H9 (cell line): Measurements from ENCODE around the gene LRIG1. TPM values are rescaled to one million over a fixed set of nuclear protein-coding genes. Genes with fewer than 3 reads are reported as not detected.

ENCODE experiments used
- DNase-seq: peaks from one replicate; pipeline ENCODE4 v3.0.0-alpha.2; 2017
- H2AFZ ChIP-seq: one replicate; pipeline ENCODE4 v1.6.1; 2013; ENCODE audit warnings: mild to moderate bottlenecking, low read length, control low read depth, moderate library complexity
- H2AK5ac ChIP-seq: 2 replicates; pipeline ENCODE4 v1.6.1; 2013; ENCODE audit warnings: low read length, control low read depth, mixed read lengths; ENCODE audit not compliant: insufficient read length
- H2BK120ac ChIP-seq: one replicate; pipeline ENCODE4 v1.6.1; 2013; ENCODE audit warnings: low read depth, mild to moderate bottlenecking, low read length, control low read depth, inconsistent platforms; ENCODE audit not compliant: poor library complexity, severe bottlenecking
- H2BK12ac ChIP-seq: 2 replicates; pipeline ENCODE4 v1.6.1; 2013; ENCODE audit warnings: low read length, control low read depth, mixed read lengths, low read depth; ENCODE audit not compliant: insufficient read length
- H2BK15ac ChIP-seq: 2 replicates; pipeline ENCODE4 v1.6.1; 2013; ENCODE audit warnings: low read depth, low read length, control low read depth
- H2BK20ac ChIP-seq: one replicate; pipeline ENCODE4 v1.6.1; 2013; ENCODE audit warnings: low read depth, mild to moderate bottlenecking, low read length, control low read depth, inconsistent platforms; ENCODE audit not compliant: poor library complexity, severe bottlenecking
- H2BK5ac ChIP-seq: 2 replicates; pipeline ENCODE4 v1.6.1; 2013; ENCODE audit warnings: low read length, control low read depth, mixed read lengths; ENCODE audit not compliant: insufficient read length
- H3K14ac ChIP-seq: 2 replicates; pipeline ENCODE4 v1.6.1; 2013; ENCODE audit warnings: low read length, control low read depth; ENCODE audit not compliant: insufficient read depth
- H3K18ac ChIP-seq: 2 replicates; pipeline ENCODE4 v1.6.1; 2013; ENCODE audit warnings: low read depth, mild to moderate bottlenecking, mixed read lengths, low read length, control low read depth; ENCODE audit not compliant: insufficient read length
- H3K23ac ChIP-seq: 2 replicates; pipeline ENCODE4 v1.6.1; 2013; ENCODE audit warnings: low read length, control low read depth, mixed read lengths, low read depth; ENCODE audit not compliant: insufficient read length
- H3K23me2 ChIP-seq: 2 replicates; pipeline ENCODE4 v1.6.1; 2013; ENCODE audit warnings: low read depth, mild to moderate bottlenecking, mixed read lengths, low read length, control low read depth; ENCODE audit not compliant: insufficient read length, poor library complexity, severe bottlenecking
- H3K27ac ChIP-seq: 2 replicates; pipeline ENCODE4 v1.5.1; 2013; ENCODE audit warnings: low read length, control low read depth, mixed read lengths, low read depth; ENCODE audit not compliant: insufficient read length
- H3K27me3 ChIP-seq: 2 replicates; pipeline ENCODE4 v1.6.1; 2013; ENCODE audit warnings: low read length, control low read depth, inconsistent platforms; ENCODE audit not compliant: insufficient read depth
- H3K4ac ChIP-seq: 2 replicates; pipeline ENCODE4 v1.6.1; 2013; ENCODE audit warnings: low read depth, mild to moderate bottlenecking, control low read depth, inconsistent platforms, low read length, moderate library complexity
- H3K4me1 ChIP-seq: 2 replicates; pipeline ENCODE4 v1.6.1; 2013; ENCODE audit warnings: low read length, control low read depth, inconsistent platforms; ENCODE audit not compliant: insufficient read depth
- H3K4me2 ChIP-seq: 2 replicates; pipeline ENCODE4 v1.6.1; 2013; ENCODE audit warnings: low read length, control low read depth, mixed read lengths; ENCODE audit not compliant: insufficient read length, insufficient read depth
- H3K56ac ChIP-seq: 2 replicates; pipeline ENCODE4 v1.6.1; 2013; ENCODE audit warnings: low read depth, mild to moderate bottlenecking, mixed read lengths, low read length, control low read depth; ENCODE audit not compliant: insufficient read length
- H3K79me1 ChIP-seq: 2 replicates; pipeline ENCODE4 v1.6.1; 2013; ENCODE audit warnings: low read depth, mild to moderate bottlenecking, moderate library complexity, low read length, control low read depth, inconsistent platforms; ENCODE audit not compliant: insufficient read depth, poor library complexity, severe bottlenecking
- H3K79me2 ChIP-seq: 2 replicates; pipeline ENCODE4 v1.6.1; 2013; ENCODE audit warnings: low read length, control low read depth, inconsistent platforms; ENCODE audit not compliant: insufficient read depth
- H3K9ac ChIP-seq: 2 replicates; pipeline ENCODE4 v1.6.1; 2013; ENCODE audit warnings: low read length, control low read depth, mixed read lengths; ENCODE audit not compliant: insufficient read length; ENCODE audit errors: extremely low read depth
- H3K9me3 ChIP-seq: one replicate; pipeline ENCODE4 v1.6.1; 2013; ENCODE audit warnings: low read depth, low read length, inconsistent platforms; ENCODE audit not compliant: control insufficient read depth
- H3T11ph ChIP-seq: one replicate; pipeline ENCODE4 v1.6.1; 2013; ENCODE audit warnings: mild to moderate bottlenecking, low read length, control low read depth, inconsistent platforms
- H4K20me1 ChIP-seq: one replicate; pipeline ENCODE4 v1.6.1; 2013; ENCODE audit not compliant: control insufficient read depth, insufficient read length, insufficient read depth
- H4K5ac ChIP-seq: 2 replicates; pipeline ENCODE4 v1.6.1; 2013; ENCODE audit warnings: low read depth, mild to moderate bottlenecking, mixed read lengths, low read length, control low read depth; ENCODE audit not compliant: insufficient read length
- H4K8ac ChIP-seq: replicated peaks from 2 replicates; pipeline ENCODE4 v1.6.1; 2013; ENCODE audit warnings: low read length, control low read depth, mixed read lengths, low read depth; ENCODE audit not compliant: insufficient read length
- H4K91ac ChIP-seq: 2 replicates; pipeline ENCODE4 v1.6.1; 2013; ENCODE audit warnings: low read depth, mild to moderate bottlenecking, moderate library complexity, mixed read lengths, low read length, control low read depth; ENCODE audit not compliant: insufficient read length
- H3K27ac Mint-ChIP-seq, 3 experiments: 2 replicates in 2 of 3; 3 replicates in 1 of 3; pipeline ENCODE4 v1.8.0; 2020 to 2021; ENCODE audit warnings: mixed read lengths in 3 of 3, mild to moderate bottlenecking in 1 of 3, moderate library complexity in 1 of 3
- H3K27me3 Mint-ChIP-seq: 2 replicates; pipeline ENCODE4 v1.8.0; 2021; ENCODE audit warnings: low read depth, mild to moderate bottlenecking, moderate library complexity, mixed read lengths
- H3K36me3 Mint-ChIP-seq, 3 experiments: 2 replicates in 2 of 3; 3 replicates in 1 of 3; pipeline ENCODE4 v1.8.0; 2020 to 2021; ENCODE audit warnings: low read depth in 3 of 3, mixed read lengths in 3 of 3; ENCODE audit not compliant: insufficient read depth in 1 of 3
- H3K4me1 Mint-ChIP-seq, 2 experiments: 2 replicates each; pipeline ENCODE4 v1.8.0; 2020; ENCODE audit warnings: mixed read lengths in 2 of 2
- H3K4me3 Mint-ChIP-seq, 2 experiments: 2 replicates in 1 of 2; 3 replicates in 1 of 2; pipeline ENCODE4 v1.8.0; 2020 to 2021; ENCODE audit warnings: mild to moderate bottlenecking in 2 of 2, mixed read lengths in 2 of 2, moderate library complexity in 1 of 2
- H3K9me3 Mint-ChIP-seq, 2 experiments: 2 replicates in 1 of 2; 3 replicates in 1 of 2; pipeline ENCODE4 v1.8.0; 2020; ENCODE audit warnings: mild to moderate bottlenecking in 2 of 2, mixed read lengths in 2 of 2, moderate library complexity in 1 of 2
- WGBS: extraction: QIAGEN DNeasy Blood & Tissue Kit; methylation state at CpG from one replicate; pipeline ENCODE4 v1.1.7; 2013; ENCODE audit warnings: missing lambda C conversion rate, low lambda C conversion rate, mixed read lengths; ENCODE audit not compliant: insufficient read length; ENCODE audit errors: extremely low coverage; 5-methylcytosine and 5-hydroxymethylcytosine counted together
- total RNA-seq: library from RNA; stranded (reverse); gene quantifications from 2 replicates; pipeline ENCODE4 v1.2.1, GENCODE V29; 2021
- TF ChIP-seq, protein P1 (sequence below): fragments of 200-600 bp; sonication (generic); conservative IDR thresholded peaks from 3 replicates; pipeline ENCODE4 v1.8.0; 2021; ENCODE audit warnings: antibody characterized with exemption, mild to moderate bottlenecking

The LRIG1 gene
- total RNA-seq, 1 experiment from 2014 or later: 70.3 TPM

- Histone ChIP-seq H2BK20ac (no peak overlapping the region), H3K4ac (no peak overlapping the region), H4K8ac (no peak overlapping the region), H3K14ac (no peak overlapping the region), H3K4me2 (no peak overlapping the region), H3K18ac (no peak overlapping the region), H3K4me1 (no peaks in the 10 kb centered on the region), H3T11ph (no peak overlapping the region), H3K23ac (no peak overlapping the region), H3K56ac (no peak overlapping the region), H2BK12ac (no peak overlapping the region), H2BK120ac (no peak overlapping the region), H3K23me2 (no peaks in the 10 kb centered on the region), H4K5ac (no peak overlapping the region), H3K9me3 (no peaks in the 10 kb centered on the region), H3K27me3 (no peaks in the 10 kb centered on the region), H3K79me2 (no peaks in the 10 kb centered on the region), H2AFZ (no peak overlapping the region), H3K9ac (no peak overlapping the region), H2BK5ac (no peak overlapping the region), H4K91ac (no peak overlapping the region), H2BK15ac (no peak overlapping the region), H3K27ac (no peak overlapping the region), H4K20me1 (no peaks in the 10 kb centered on the region), H2AK5ac (no peak overlapping the region), H3K79me1 (no peaks in the 10 kb centered on the region)
- Mint-ChIP-seq H3K27ac (no peak overlapping the region), H3K9me3 (no peaks in the 10 kb centered on the region), H3K4me1 (peaks cover 4 to 11% of the 10 kb centered on the region in 2 experiments), H3K36me3 (peaks cover 44 to 59% (median 57%) of the 10 kb centered on the region in 3 experiments; a peak in 6 of 7 replicates), H3K4me3 (no peak overlapping the region), H3K27me3 (no peaks in the 10 kb centered on the region)
- DNase-seq: no peak
- TF ChIP-seq, protein P1, sequence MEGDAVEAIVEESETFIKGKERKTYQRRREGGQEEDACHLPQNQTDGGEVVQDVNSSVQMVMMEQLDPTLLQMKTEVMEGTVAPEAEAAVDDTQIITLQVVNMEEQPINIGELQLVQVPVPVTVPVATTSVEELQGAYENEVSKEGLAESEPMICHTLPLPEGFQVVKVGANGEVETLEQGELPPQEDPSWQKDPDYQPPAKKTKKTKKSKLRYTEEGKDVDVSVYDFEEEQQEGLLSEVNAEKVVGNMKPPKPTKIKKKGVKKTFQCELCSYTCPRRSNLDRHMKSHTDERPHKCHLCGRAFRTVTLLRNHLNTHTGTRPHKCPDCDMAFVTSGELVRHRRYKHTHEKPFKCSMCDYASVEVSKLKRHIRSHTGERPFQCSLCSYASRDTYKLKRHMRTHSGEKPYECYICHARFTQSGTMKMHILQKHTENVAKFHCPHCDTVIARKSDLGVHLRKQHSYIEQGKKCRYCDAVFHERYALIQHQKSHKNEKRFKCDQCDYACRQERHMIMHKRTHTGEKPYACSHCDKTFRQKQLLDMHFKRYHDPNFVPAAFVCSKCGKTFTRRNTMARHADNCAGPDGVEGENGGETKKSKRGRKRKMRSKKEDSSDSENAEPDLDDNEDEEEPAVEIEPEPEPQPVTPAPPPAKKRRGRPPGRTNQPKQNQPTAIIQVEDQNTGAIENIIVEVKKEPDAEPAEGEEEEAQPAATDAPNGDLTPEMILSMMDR: no peak
- no CpG with 5 or more reads among the region's 2 CpGs for WGBS
Observed at GRCh38 chr3:66376568-66376967, 124.3 kb downstream of the LRIG1 start.
